Activated T-cell treated with anti-CD3 and anti-CD28 coated beads for 24 hours (primary cell): ENCODE measurements around the gene EEF1A2.
A peak's percentile ranks its signal among the peaks of the same experiment; 100 is the strongest.

Experiments
- DNase-seq: peaks from one replicate; pipeline ENCODE4 v3.0.0-alpha.2; 2020; ENCODE audit warnings: low read depth

EEF1A2 gene

DNA sequence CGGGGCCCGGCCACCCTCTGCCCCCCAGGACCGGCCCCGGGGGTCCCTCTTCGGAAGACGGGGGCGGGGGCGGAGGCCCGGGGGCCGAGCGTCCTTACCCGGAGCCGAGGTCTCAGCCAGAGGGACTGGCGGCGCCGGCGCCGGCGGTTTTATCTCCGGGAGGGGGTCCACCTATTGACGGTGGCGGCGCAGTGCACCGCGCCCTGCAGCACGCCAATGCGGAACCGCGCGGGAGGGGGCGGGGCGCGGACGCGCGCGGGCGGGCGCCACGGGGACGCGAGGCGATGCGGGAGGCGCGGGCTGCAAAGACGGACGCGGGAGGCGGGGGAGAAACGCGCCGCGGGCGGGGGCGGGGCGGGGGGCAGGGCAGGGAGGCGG, at the start of gene EEF1A2:
Gene EEF1A2 (minus strand): TSS at position 124 of the 378 bp plus-strand sequence. CDS start 1,320 bp downstream, outside the sequence.
- DNase-seq, result no peak

DNA sequence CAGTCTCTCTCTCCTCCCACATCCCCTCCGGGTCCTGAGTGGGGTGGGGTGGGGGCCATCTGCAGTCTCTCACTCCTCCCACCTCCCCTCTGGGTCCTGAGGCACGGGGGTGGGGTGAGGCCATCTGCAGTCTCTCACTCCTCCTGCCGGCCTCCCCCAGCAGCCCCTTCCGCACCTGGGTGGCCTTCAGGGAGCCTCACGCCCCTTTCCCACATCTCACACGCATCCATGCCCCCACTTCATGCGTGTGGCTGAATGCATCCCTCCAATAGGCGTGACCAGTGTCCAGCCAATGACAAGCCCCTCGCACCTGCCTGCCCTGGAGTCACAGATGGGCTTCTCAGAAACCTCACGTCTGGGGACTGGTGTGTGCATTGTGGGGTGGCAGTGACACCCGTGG, 49.7 kb upstream of the EEF1A2 start:
- no peak for DNase-seq

DNA sequence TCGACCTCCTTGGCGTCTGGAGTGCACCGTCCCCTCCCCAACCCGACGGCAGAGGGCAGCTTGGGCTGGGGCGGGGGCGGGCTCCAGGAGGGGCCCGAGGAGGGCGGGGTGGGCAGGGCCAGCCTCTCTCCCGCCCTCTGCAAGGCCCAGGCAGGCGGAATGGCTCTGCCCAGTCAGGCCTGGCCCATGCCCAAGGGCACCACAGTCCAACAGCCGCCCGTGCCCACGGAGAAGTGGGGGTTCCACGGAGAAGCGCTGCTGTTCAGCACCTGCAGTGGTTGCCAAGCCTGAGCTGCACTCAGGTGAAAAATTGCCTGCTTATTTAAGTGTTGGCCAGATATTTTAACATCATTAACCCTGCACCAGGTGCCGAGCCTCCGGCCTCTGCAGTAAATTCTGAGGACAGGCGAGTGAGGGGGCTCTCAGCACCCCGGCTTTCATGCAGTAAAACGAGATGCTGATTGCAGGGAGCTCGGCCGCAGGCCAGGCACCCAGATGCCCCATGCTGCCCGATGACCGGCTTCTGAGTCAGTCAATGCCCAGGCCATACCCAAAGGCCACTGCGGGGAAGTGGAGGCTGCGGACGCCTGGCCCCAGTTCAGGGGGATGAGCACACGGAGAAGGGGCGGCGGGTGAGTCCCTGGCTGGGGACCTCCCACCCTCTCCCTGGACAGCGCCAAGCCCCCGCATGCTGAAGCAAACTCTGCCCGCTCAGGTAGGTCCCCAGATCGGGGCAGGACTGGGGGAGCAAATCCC, 49.0 kb upstream of the EEF1A2 start, which contains the start of gene SRMS:
Gene SRMS (minus strand): TSS at position 25 of the 756 bp plus-strand sequence. CDS start 286 bp downstream, outside the sequence.
- DNase-seq, result no peak

DNA sequence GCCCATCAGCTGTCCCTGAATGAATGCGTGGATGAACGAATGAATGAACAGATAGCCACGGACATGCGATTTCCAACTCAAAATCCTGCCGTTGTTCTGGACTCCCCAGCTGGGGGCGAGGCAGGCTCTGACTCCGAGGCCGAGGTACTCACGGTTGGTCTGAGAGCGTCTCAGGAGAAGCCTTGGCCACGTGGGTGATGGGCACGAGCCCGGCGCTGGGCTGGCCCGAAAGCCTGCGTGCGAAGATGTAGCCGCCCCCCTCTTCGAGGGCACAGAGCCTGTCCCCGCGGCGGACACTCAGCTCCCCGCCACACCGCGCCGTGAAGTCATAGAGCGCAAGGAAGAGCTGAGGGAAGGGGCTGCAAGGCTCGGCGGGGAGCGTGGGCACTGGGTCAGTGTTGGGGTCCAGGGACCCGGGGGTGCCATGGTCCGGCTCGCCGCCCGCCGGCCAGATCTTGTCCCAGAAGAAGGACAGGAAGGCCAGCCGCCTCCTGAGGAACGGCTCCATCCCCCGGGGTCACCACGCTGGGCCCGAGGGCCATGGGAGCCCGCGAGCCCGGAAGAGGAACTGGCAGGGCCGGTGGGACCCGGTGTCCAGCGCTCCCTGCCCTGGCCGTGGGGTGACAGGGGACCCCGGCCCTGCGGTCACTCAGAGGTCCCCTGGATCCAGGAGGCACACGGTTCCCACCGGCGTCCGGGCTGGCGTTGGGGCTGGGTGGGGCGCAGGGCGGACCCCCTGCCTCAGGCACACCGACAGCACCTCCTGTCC, 48.3 kb upstream of the EEF1A2 start:
- no peak for DNase-seq

DNA sequence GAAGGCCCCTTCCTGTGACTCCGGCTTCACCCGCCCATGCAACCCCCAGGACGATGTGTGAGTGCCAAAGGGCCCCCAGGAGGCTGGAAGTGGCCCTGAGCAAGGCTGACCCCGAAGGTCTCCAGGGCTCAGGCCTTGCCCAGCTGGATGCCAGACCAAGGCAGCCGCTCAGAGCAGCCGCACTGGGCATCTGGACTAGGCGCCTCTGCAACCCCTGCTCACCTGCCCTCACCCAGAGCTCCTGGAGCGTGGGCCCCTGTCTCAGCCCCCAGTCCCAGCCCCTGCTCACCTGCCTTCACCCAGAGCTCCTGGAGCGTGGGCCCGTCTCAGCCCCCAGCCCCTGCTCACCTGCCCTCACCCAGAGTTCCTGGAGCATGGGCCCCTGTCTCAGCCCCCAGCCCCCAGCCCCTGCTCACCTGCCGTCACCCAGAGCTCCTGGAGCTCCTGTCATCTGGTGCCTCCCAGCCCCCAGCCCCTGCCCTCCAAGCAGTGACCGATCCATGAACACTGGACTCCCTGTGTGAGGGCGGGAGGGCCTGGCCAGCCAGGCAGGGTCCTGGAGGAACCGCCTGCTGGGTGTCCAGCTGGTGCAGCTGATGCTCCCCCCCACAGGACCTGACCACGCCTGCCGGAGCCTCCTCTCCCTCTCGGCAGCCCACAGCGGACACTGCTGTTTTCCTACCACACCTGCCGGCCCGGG, 47.5 kb upstream of the EEF1A2 start:
- DNase-seq, result no peak

DNA sequence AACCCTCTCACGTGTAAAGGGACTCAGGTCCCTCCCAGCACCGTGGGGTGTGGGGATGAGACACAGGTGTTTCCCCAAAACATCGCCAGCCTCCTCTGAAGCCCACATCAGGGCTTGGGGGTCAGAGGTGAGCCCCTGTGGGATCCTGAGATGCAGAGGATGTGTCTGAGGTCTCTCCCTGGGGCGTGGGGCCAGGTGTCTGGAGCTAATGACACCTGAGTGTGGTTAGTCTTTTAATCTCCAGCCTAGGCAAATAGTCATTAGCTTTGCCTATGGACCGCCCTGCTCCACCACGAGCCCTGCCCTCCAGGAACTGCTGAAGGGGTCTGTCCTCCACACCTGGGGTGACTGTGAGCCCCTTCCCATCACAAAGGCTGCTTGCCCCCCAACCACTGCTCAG, 46.9 kb upstream of the EEF1A2 start:
- no peak for DNase-seq

DNA sequence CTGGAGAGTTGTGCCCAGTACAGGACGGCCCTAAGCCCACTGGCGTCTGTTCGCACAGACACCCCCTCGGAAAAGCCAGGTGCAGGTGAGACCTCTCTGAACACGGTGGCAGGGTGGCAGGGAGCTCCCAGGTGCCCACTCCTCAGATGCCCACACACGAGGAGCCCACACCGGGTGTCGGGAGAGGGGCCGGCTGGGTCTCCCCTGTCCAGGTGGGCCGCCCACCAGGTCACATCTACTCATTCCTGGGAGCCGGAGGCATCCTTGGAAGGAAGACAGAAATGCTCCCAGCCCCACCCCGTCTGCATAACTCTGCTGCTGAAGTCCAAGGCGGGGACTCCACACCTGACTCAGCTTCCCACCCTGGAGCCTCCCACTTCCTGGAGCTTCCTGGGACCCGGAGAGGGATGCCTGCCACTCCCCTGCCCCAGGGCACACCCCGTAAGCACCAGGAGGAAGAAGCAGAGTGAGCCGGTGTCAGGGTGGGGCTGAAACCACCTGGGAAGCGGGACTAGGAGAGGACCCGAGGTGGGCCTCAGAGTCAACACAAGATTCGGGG, 46.2 kb upstream of the EEF1A2 start:
- DNase-seq, result no peak

DNA sequence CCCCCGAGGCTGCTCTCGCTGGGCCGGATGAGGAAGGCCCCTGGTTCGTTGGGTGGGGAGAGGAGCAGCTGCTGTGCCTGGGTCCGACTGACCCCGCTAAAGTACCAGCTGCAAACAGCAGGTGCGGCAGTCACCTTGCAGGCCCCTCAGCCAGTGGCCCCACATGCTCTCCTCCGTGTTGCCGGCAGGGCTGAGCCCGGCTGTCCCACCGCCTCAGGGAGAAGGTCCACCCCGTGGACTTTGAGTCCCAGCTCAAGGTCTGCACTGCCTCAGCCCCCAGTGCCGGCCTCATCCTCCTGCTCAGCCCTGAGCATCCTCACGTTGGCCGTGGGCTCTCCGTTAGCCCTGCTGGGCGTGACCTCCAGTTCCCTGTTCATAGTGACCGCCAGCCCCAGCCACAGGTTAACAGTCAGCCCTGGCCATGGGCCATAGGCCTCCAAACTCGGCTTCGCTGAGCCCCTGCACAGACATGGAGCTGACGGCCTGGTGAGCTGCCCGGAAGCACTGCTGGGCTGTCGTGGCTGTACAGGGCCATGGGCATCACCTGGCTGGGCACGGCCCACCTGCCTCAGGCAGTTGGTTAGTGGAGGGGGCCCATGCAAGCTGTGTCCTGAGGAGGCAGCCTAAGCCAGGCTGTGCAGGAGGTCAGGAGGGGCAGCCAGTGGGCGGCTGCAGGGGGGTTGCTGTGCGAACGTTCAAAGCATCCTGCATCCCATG, 45.5 kb upstream of the EEF1A2 start:
- no peak for DNase-seq

DNA sequence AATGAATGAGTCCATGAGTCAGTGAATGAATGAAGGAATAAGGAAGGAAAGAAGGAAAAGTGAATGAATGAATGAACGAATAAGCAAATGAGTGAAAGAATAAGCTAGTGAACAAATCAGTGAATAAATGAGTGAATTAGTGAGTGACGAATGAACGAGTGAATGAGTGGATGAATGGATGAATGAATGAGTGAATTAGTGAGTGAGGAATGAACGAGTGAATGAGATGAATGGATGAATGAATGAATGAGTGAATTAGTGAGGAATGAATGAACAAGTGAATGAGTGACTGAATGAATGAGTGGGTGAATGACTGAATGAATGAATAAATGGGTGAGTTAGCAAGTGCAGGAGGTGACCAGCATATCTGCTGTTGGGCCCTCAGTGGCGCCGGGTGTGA, 44.9 kb upstream of the EEF1A2 start:
- no peak for DNase-seq

DNA sequence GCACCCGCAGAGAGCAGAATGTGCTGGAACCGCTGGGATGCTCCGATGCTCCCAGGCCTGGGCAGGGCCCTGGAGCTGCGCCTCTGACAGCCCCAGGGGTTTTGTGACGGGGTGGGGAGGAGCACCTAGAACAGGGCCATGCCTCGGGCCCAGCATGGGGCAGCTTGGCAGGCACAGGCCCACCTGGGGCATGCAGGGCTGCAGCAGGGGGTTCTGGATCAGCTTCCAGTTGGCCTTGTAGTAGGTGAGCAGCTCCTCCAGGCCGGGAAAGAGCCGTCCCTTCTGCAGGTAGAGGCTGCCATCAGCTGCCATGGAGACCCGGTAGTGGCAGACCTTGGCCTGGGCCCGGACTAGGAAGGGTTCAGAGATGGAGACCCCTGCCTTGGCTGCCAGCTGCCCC, 44.2 kb upstream of the EEF1A2 start:
- DNase-seq, result no peak

DNA sequence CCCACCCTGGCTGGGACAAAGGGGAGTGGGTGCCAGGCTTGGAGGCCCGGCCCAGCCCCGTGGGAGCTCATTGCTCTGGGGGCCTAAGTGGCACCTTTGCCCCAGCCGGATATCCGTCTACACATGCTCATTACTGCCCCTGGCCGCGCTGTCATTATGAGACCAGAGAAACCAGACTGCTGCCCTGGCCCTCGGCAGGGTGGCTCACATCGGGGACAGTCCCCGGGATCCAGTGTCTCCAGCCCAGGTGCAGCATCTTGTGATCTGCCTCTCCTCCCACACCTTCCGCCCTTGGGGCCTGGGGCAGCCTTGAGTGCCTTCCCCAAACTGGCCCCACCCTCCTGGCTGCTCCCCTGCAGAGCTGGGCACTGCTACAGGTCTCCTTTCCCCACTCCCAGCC, 43.8 kb upstream of the EEF1A2 start:
- DNase-seq, result no peak

DNA sequence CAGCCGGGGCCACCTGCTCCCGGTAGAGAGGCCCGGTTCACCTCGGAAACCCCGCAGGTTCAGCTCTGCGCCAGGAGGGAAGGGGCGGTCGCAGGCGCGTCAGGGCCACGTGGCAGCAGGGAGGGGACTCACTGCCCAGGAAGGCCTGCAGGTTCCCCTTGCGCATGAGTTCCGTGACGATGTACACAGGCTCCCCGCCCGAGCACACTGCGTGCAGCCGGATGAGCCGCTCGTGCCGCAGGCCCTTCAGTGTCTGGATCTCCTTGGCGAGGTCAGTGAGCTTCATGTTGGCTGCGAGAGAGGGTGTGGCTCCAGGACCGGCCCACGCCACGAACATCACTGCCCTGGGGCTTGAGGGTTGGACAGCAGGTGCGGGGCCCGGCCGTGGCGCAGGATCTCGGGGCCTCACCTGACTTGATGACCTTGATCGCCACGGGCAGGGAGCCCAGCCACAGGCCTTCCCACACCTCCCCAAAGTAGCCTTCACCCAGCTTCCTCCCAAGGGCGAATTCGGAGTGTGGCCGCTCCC, 43.2 kb upstream of the EEF1A2 start:
- no peak for DNase-seq

DNA sequence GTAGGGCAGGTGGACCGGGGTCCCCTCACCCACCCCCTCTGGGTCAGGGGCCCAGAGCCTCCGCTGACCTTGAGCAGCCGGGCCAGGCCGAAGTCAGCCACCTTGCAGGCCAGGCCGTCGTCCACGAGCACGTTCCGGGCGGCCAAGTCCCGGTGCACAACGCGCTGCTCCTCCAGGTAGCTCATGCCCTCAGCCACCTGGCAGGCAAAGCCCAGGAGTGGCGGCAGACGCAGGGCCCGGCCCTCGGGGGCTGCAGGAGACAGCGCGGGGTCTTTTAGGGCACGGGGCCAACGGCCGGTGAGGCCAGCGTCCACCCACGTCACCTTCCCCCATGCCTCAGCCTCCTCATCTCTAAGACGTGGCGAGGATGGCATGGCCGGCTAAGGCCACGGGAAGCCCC, 42.5 kb upstream of the EEF1A2 start:
- DNase-seq, result no peak

DNA sequence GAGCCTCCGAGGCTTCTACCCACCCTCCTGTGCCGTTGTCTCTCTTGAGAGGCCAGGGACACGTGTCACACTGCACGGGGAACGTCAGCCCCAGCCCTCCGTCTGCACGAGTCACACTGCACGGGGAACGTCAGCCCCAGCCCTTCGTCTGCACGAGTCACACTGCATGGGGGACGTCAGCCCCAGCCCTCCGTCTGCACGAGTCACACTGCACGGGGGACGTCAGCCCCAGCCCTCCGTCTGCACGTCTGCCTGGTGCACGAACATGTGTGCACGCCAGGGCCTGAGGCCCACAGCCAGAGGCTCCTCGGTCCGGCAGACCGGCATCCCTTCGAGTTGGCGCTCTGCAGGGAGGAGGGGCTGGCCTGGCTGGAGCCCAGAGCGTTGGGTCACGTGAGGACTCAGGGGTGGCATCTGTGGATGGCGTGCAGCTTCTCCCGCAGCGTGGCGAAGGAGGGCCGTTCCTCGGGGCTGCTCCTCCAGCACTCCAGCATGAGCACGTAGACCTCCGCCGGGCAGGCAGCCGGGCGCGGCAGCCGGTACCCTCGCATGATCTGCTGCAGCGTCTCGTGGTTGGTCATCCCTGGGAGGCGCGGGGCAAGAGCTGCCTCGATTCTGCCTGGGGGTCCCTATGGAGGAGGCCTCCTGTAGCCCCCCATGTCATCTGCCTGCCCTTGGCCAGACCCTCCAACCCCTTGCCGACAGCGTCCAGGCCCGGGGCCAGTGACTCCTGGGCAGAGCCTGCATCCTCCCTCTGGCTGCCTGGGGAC, 41.7 kb upstream of the EEF1A2 start:
- DNase-seq, result no peak

DNA sequence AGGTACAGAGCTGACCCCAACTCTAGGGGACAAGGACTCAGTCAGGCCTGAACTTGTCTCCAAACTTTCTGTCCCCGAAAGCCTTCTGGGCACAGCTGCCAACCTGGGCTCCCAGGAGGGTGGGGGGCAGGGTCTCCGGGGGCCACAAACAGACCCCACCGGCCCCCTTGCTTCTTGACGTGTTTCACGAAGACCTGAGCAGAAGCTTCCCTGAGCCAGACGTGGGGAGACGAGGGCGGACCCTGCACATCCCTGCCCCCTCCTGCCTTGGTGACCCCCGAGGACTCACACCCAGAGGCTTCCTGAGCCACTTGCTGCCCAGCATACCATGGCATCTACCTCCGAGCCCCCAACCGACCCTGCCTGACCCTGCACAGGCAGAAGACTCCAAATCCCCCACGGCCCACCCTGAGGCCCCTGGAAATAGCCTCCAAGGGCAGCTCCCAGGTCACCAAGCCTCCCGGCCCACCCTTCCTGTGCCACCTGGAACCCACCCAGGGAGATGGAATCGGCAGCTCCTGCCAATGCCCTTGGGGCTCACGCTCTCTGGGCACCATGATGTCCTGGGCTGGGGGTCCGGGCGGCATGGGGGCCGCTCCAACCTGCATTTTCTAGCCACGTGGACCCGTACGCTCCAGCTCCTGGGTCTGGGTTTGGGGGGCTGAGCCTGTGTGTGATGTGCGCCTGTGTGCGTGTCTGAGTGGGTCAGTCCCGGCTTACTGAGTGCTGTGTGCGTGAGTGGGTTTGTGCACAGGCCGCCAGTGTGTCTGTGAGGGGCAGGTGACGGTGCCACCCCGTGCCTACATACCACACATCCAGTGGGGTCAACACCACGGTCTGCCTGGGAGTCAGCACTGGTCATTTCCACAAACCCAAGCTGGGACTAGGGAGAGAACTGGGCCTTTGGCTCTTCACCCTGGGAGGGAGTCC, 40.8 kb upstream of the EEF1A2 start:
- no peak for DNase-seq

DNA sequence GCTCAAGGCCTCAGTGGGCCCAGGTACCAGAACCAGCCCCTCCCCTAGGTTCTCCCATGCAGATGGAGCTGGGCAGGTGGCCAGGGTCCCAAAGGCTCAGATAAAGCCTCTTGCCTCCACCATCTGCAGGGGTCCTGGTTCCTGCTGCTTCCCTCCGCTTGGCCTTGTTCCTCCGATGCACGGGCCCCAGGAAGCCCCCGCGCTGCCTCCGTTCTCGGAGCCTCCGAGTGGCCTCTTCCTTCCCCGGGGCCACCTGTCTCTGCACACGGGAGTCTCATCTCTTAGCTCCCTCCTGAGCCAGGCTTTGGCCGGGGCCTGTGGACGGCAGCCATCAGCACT, 40.2 kb upstream of the EEF1A2 start:
- no peak for DNase-seq

DNA sequence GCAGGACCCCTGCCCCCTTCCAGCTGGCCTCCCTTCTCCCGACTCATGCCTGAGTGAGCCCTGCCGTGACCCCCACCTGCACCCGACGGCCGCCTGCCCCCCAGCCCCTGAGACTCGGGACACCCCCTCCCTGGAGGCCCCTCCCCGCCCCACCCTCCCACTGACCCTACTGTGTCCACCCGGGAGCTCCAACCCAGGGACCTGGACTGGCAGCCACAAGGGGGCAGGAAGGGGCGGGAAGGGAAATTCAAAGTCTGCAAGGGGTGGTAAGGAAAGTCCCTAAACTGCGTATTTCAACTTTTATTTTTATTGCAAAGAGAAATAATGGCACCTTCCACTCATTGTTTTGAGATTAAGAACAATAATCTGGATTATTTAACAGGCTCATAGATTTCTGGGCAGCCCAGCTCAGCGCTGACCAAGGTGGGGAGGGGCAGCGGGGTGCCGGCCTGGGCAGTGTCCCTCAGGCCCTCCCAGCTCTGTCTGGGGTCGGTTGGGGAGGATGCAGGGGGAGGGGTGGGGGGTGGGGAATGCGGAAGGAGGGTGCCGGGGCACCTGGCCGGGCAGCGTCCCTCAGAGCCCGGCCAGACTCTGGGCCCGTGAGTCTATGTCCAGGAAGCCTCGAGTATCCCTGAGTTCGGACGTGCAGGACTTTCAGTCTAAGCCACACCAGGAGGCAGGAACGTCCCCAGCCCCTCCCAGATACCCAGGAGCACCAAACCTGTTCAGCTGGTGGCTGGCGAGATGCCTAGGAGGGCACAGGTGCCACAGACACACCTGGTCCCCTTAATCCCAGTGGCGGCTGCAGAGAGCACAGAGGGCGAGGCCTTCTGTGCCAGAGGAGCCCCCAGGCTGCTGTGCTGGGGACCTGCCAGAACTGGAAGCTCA, 39.6 kb upstream of the EEF1A2 start:
- no peak for DNase-seq

DNA sequence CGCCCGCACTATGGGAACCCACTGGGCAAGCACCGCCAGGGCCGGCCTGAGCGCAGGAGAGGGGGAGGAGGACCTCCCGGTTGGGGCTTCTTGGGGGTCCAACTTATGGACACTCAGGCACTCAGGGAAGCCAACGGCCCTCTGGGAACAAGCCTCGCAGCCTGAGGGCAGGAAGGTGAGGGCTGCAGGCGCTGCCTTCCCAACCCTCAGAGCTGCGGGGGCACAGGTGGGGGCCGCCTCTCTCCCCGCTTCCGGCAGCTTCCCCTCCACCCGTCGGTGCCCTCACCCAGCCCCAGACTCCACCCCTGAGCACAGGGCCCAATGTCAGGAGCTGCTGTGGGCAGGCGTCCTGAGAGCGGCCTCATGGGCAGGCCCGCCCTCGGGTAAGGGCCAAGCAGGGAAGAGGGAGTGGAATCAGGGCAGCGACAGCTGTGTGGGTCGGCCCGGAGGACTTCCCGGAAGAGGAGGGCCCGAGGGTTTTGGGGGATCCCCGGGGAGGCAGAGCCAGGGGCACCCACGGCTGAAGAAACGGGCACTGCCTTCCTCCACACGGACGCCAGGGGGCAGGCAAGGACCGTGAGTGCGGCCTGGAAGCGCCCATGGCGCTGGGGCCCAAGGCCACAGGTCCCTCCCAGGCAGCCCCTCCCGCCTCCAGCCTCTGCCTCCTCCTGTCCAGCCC, 38.8 kb upstream of the EEF1A2 start:
- peak; percentile 92 for DNase-seq
